ENCODE results near the gene OSBPL7.

Gene OSBPL7

GRCh38 chr17:47816947-47817346 is 4.6 kb downstream of the OSBPL7 start:
- no peak overlapping the region for H2AFZ ChIP-seq (ENCODE audit: low read length)
- no peaks in the 10 kb centered on the region for H4K20me1 ChIP-seq (ENCODE audit: insufficient read depth, low read length)
- H3K4me2 ChIP-seq (ENCODE audit: low read length), result no peak overlapping the region
- no peak overlapping the region for H3K27ac ChIP-seq (ENCODE audit: low read depth, low read length, poor library complexity, severe bottlenecking)
- TF ChIP-seq EZH2 (IDR thresholded peaks at IDR 0.05; ENCODE audit: borderline replicate concordance, low read length) (no peak), CTCF (IDR thresholded peaks at IDR 0.05; ENCODE audit: low read length) (no peak)
- no peaks in the 10 kb centered on the region for H3K79me2 ChIP-seq (ENCODE audit: insufficient read depth, low read length)
- H3K36me3 ChIP-seq (ENCODE audit: insufficient read depth, low read length), result peaks cover 41% of the 10 kb centered on the region
- no peaks in the 10 kb centered on the region for H3K9me2 ChIP-seq (ENCODE audit: low read depth, low read length)
- H3K27me3 ChIP-seq (ENCODE audit: insufficient read depth, low read length), result no peaks in the 10 kb centered on the region
- no peaks in the 10 kb centered on the region for H3F3A ChIP-seq (ENCODE audit: insufficient read depth, low read length)
- H3K4me3 ChIP-seq (ENCODE audit: low read depth, low read length, poor library complexity, severe bottlenecking), result no peak overlapping the region
- no peaks in the 10 kb centered on the region for H3K9me3 ChIP-seq (ENCODE audit: low read length)
- peaks cover 17% of the 10 kb centered on the region for H3K4me1 ChIP-seq (ENCODE audit: insufficient read depth, low read length, severe bottlenecking)
- H3K9ac ChIP-seq (ENCODE audit: low read length), result no peak overlapping the region

- no peak overlapping the region for H3K27ac ChIP-seq (ENCODE audit: low read depth, low read length, poor library complexity, severe bottlenecking)
- H3K9me2 ChIP-seq (ENCODE audit: low read depth, low read length), result no peaks in the 10 kb centered on the region
- no peak overlapping the region for H3K4me3 ChIP-seq (ENCODE audit: low read depth, low read length, poor library complexity, severe bottlenecking)
- no peaks in the 10 kb centered on the region for H3K9me3 ChIP-seq (ENCODE audit: low read length)
- H3F3A ChIP-seq (ENCODE audit: insufficient read depth, low read length), result no peaks in the 10 kb centered on the region
- H3K9ac ChIP-seq (ENCODE audit: low read length), result no peak overlapping the region
- H3K27me3 ChIP-seq (ENCODE audit: insufficient read depth, low read length), result no peaks in the 10 kb centered on the region
- H3K4me1 ChIP-seq (ENCODE audit: insufficient read depth, low read length, severe bottlenecking), result peaks cover 13% of the 10 kb centered on the region
- peaks cover 48% of the 10 kb centered on the region for H3K36me3 ChIP-seq (ENCODE audit: insufficient read depth, low read length)
- no peak overlapping the region for H2AFZ ChIP-seq (ENCODE audit: low read length)
- no peaks in the 10 kb centered on the region for H4K20me1 ChIP-seq (ENCODE audit: insufficient read depth, low read length)
- no peaks in the 10 kb centered on the region for H3K79me2 ChIP-seq (ENCODE audit: insufficient read depth, low read length)
- no peak overlapping the region for H3K4me2 ChIP-seq (ENCODE audit: low read length)
- no peak for TF ChIP-seq EZH2 (IDR thresholded peaks at IDR 0.05; ENCODE audit: borderline replicate concordance, low read length)
- no peak for TF ChIP-seq CTCF (IDR thresholded peaks at IDR 0.05; ENCODE audit: low read length)
Observed at GRCh38 chr17:47816111-47816735, 5.4 kb downstream of the OSBPL7 start.

- H3K36me3 ChIP-seq (ENCODE audit: insufficient read depth, low read length), result peaks cover 50% of the 10 kb centered on the region
- peaks cover 4% of the 10 kb centered on the region for H3K4me1 ChIP-seq (ENCODE audit: insufficient read depth, low read length, severe bottlenecking)
- no peaks in the 10 kb centered on the region for H3K9me3 ChIP-seq (ENCODE audit: low read length)
- no peaks in the 10 kb centered on the region for H3K27me3 ChIP-seq (ENCODE audit: insufficient read depth, low read length)
- no peak overlapping the region for H3K9ac ChIP-seq (ENCODE audit: low read length)
- no peaks in the 10 kb centered on the region for H3K9me2 ChIP-seq (ENCODE audit: low read depth, low read length)
- H3K4me3 ChIP-seq (ENCODE audit: low read depth, low read length, poor library complexity, severe bottlenecking), result no peak overlapping the region
- no peaks in the 10 kb centered on the region for H3K79me2 ChIP-seq (ENCODE audit: insufficient read depth, low read length)
- H3K27ac ChIP-seq (ENCODE audit: low read depth, low read length, poor library complexity, severe bottlenecking), result no peak overlapping the region
- H2AFZ ChIP-seq (ENCODE audit: low read length), result no peak overlapping the region
- TF ChIP-seq CTCF (IDR thresholded peaks at IDR 0.05; ENCODE audit: low read length), result no peak
- no peak for TF ChIP-seq EZH2 (IDR thresholded peaks at IDR 0.05; ENCODE audit: borderline replicate concordance, low read length)
- no peaks in the 10 kb centered on the region for H4K20me1 ChIP-seq (ENCODE audit: insufficient read depth, low read length)
- H3F3A ChIP-seq (ENCODE audit: insufficient read depth, low read length), result no peaks in the 10 kb centered on the region
- no peak overlapping the region for H3K4me2 ChIP-seq (ENCODE audit: low read length)
Observed at GRCh38 chr17:47815106-47815918, 6.3 kb downstream of the OSBPL7 start.

Data from OCI-LY1 (cell line).